B cell (primary cell): ENCODE data around the gene HPRT1. TPM values are rescaled to one million over a fixed set of nuclear protein-coding genes. Genes with fewer than 3 reads are reported as not detected.

ENCODE experiments used
- ATAC-seq: fragments of 200-7000 bp; cut with Tn5 transposase; one replicate; pipeline ENCODE4 v1.10.0; 2021; ENCODE audit warnings: low read depth, mild to moderate bottlenecking, moderate number of reproducible peaks, moderate library complexity
- CTCF ChIA-PET: fragments of 350-600 bp; sonication (Branson Sonifier 250); formaldehyde crosslinking; loops from one replicate; lab custom pipeline; 2021; ENCODE audit warnings: antibody characterized with exemption, inconsistent platforms; lab: Charles Lee
- POLR2A ChIA-PET: fragments of 350-600 bp; sonication (Branson Sonifier 250); formaldehyde crosslinking; loops from one replicate; lab custom pipeline; 2021; ENCODE audit warnings: antibody characterized with exemption; lab: Charles Lee
- DNase-seq: peaks from one replicate; pipeline ENCODE4 v3.0.0; 2013
- H2AFZ ChIP-seq: 2 replicates; pipeline ENCODE4 v1.6.1; 2012; ENCODE audit warnings: mild to moderate bottlenecking, low read depth, low read length; ENCODE audit not compliant: insufficient read depth, poor library complexity, severe bottlenecking
- H3K27ac ChIP-seq, 2 donors: 1 replicate in 1 of 2; 2 replicates in 1 of 2; pipeline ENCODE4 v1.5.1; 2012 to 2013; ENCODE audit warnings: low read length in 2 of 2, mild to moderate bottlenecking in 2 of 2, moderate library complexity in 1 of 2
- H3K27me3 ChIP-seq, 4 experiments: fragments of 200-600 bp in 1 of 4; sonication (generic) in 1 of 4; replicated peaks in 1 of 4; 1 replicate in 2 of 4; 2 replicates in 2 of 4; pipeline versions ENCODE4 v1.6.1 to v1.7.0; 2013 to 2016; ENCODE audit warnings: low read length in 3 of 4, mild to moderate bottlenecking in 2 of 4, mixed read lengths in 1 of 4, moderate library complexity in 1 of 4; ENCODE audit not compliant: insufficient read depth in 4 of 4, control insufficient read depth in 3 of 4; ENCODE audit errors: control extremely low read depth in 1 of 4
- H3K36me3 ChIP-seq, 2 experiments: replicated peaks in 1 of 2; 1 replicate in 1 of 2; 2 replicates in 1 of 2; pipeline versions ENCODE4 v1.6.1 to v1.7.1; 2013; ENCODE audit warnings: low read length in 1 of 2; ENCODE audit not compliant: insufficient read depth in 2 of 2, control insufficient read depth in 1 of 2; ENCODE audit errors: control extremely low read depth in 1 of 2, extremely low read depth in 1 of 2
- H3K4me1 ChIP-seq, 2 donors: fragments of 200-600 bp in 1 of 2; sonication (generic) in 1 of 2; 1 replicate in 1 of 2; 2 replicates in 1 of 2; pipeline versions ENCODE4 v1.5.1 to v1.6.1; 2013 to 2017; ENCODE audit warnings: low read length in 2 of 2; ENCODE audit not compliant: control insufficient read depth in 2 of 2, insufficient read depth in 2 of 2
- H3K4me2 ChIP-seq: replicated peaks from 2 replicates; pipeline ENCODE3; 2012; ENCODE audit warnings: mild to moderate bottlenecking, low read depth, low read length; ENCODE audit not compliant: poor library complexity, severe bottlenecking
- H3K4me3 ChIP-seq, 5 experiments: fragments of 200-600 bp in 1 of 5; sonication (generic) in 1 of 5; 1 replicate in 3 of 5; 2 replicates in 2 of 5; pipeline versions ENCODE4 v1.5.1 to v1.7.0; 2011 to 2016; ENCODE audit warnings: low read length in 4 of 5, mild to moderate bottlenecking in 4 of 5, low read depth in 2 of 5, control low read depth in 1 of 5, moderate library complexity in 1 of 5; ENCODE audit not compliant: insufficient read depth in 1 of 5; ENCODE audit errors: control extremely low read depth in 1 of 5, extremely low read depth in 1 of 5
- H3K79me2 ChIP-seq: fragments of 200-600 bp; sonication (generic); one replicate; pipeline ENCODE4 v1.6.0; 2016; ENCODE audit warnings: low read length; ENCODE audit not compliant: control insufficient read depth, insufficient read depth
- H3K9ac ChIP-seq: fragments of 200-600 bp; sonication (generic); 2 replicates; pipeline ENCODE4 v1.6.1; 2017; ENCODE audit warnings: mild to moderate bottlenecking, low read length, moderate library complexity
- H3K9me3 ChIP-seq, 3 donors: one replicate each; pipeline versions ENCODE4 v1.6.1 to v1.7.1; 2013; ENCODE audit warnings: low read length in 2 of 3; ENCODE audit not compliant: control insufficient read depth in 2 of 3, insufficient read depth in 1 of 3; ENCODE audit errors: control extremely low read depth in 1 of 3
- H4K20me1 ChIP-seq: 2 replicates; pipeline ENCODE4 v1.6.0; 2012; ENCODE audit warnings: mild to moderate bottlenecking, low read length; ENCODE audit not compliant: insufficient read depth, control insufficient read depth, poor library complexity, severe bottlenecking
- H3K27ac Mint-ChIP-seq: one replicate; pipeline ENCODE4 v1.8.0; 2021; ENCODE audit warnings: mixed read lengths
- H3K27me3 Mint-ChIP-seq: one replicate; pipeline ENCODE4 v1.8.0; 2021; ENCODE audit warnings: mixed read lengths
- H3K4me1 Mint-ChIP-seq: one replicate; pipeline ENCODE4 v1.8.0; 2021; ENCODE audit warnings: mixed read lengths
- H3K4me3 Mint-ChIP-seq: one replicate; pipeline ENCODE4 v1.8.0; 2021; ENCODE audit warnings: mixed read lengths
- H3K9me3 Mint-ChIP-seq: one replicate; pipeline ENCODE4 v1.8.0; 2022; ENCODE audit warnings: mixed read lengths; ENCODE audit not compliant: insufficient read depth
- EZH2 ChIP-seq: IDR thresholded peaks from 2 replicates; pipeline ENCODE4 v1.6.1; 2012; ENCODE audit warnings: borderline replicate concordance, low read depth, mild to moderate bottlenecking, moderate library complexity, low read length; ENCODE audit not compliant: insufficient read depth, poor library complexity, severe bottlenecking
- WGBS: methylation state at CpG from one replicate; pipeline ENCODE4 v1.1.5; 2013; ENCODE audit warnings: missing lambda C conversion rate; ENCODE audit not compliant: insufficient coverage; 5-methylcytosine and 5-hydroxymethylcytosine counted together
- intact Hi-C: fragments of 100-400 bp; cut with micrococcal nuclease; formaldehyde crosslinking; loops from one replicate; pipeline ENCODE4 v1.10.0; 2022
- polyA plus RNA-seq: library from polyadenylated mRNA; depleted of rRNA; stranded (reverse); fragments of >200 nt; gene quantifications from 2 replicates; pipeline ENCODE4 v1.2.3, GENCODE V29; 2012
- total RNA-seq, 2 donors: library from RNA; stranded (reverse); fragments of 120-200 nt in 1 of 2; gene quantifications; 1 replicate in 1 of 2; 2 replicates in 1 of 2; pipeline versions ENCODE4 v1.2.3 to v1.2.4, GENCODE V29; 2013 to 2022
- TF ChIP-seq, protein P1 (sequence below): fragments of 200-600 bp; IDR thresholded peaks from one replicate; pipeline ENCODE4 v1.8.0; 2022; ENCODE audit warnings: antibody characterized with exemption, mild to moderate bottlenecking

Gene HPRT1
- total and polyA plus RNA-seq, 2 donors (not counting 1 experiment from before 2014, with no cell fraction given): 6.6 to 19.5 TPM

DNA sequence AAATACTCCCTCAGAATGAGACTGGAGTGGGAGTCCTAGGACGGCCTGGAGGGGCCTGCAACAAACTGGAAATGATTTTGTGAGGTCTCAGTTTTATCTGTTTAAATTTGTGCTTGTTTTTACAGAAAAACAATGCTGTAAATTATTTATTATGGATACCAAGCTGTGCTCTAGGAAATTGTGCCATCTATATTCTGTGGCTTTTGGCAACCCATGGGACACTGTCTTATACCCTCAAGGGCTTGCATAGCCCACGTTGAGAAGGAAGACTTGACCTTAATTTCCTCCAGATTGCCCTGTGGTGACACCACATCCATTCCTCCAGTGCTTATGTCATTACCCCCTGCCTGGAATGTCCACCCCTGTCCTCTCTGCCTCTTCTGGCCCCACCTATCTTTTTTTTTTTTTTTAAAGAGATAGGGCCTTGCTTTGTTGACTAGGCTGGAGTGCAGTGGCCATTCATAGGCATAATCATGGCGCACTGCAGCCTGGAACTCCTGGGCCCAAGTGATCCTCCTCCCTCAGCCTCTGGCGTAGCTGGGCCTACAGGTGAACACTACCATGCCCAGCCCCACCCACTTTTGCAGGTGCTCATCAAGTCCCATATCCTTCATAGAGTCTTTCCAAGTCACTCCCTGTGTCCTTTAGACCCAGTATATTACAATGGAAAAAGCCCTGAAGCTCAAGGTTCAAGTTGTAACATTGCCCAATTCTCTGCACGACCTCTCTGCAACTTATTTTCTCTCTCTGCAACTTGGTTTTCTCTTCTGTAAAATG lies 77.4 kb downstream of the HPRT1 start:
- no peaks in the 10 kb centered on the region for H3K4me1 ChIP-seq
- 62% methylated on average over 3 of the region's 5 CpGs for WGBS

DNA sequence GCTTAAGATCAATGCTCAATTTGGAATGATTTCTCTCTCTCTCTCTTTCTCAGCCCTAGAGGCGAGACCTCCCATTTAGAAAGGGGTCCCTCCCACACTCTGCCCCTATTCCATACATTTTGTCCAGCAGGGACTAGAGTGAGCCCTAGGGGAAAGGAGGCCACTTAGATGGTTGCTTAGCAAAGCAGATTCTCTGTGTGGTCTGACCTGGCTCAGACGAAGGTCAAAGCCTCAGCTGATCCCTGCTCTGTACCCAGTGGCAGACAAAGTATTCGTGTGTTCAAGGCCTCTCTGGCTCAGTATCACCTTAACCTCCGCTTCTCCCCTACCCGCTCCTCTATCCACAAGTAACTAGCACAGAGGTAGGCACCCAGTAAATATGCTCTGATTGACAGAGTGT lies 78.4 kb downstream of the HPRT1 start:
- TF ChIP-seq, protein P1, sequence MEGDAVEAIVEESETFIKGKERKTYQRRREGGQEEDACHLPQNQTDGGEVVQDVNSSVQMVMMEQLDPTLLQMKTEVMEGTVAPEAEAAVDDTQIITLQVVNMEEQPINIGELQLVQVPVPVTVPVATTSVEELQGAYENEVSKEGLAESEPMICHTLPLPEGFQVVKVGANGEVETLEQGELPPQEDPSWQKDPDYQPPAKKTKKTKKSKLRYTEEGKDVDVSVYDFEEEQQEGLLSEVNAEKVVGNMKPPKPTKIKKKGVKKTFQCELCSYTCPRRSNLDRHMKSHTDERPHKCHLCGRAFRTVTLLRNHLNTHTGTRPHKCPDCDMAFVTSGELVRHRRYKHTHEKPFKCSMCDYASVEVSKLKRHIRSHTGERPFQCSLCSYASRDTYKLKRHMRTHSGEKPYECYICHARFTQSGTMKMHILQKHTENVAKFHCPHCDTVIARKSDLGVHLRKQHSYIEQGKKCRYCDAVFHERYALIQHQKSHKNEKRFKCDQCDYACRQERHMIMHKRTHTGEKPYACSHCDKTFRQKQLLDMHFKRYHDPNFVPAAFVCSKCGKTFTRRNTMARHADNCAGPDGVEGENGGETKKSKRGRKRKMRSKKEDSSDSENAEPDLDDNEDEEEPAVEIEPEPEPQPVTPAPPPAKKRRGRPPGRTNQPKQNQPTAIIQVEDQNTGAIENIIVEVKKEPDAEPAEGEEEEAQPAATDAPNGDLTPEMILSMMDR: no peak
- H3K4me2 ChIP-seq: no peak overlapping the region
- POLR2A ChIA-PET: no interaction called here

More for the DNA sequence above, 77.4 kb downstream of the HPRT1 start:
- no peaks in the 10 kb centered on the region for H4K20me1 ChIP-seq
- no peak for TF ChIP-seq EZH2
- TF ChIP-seq, protein P1: no peak
- H3K9me3 ChIP-seq: no peaks in the 10 kb centered on the region
- no peak overlapping the region for H3K27ac Mint-ChIP-seq
- intact Hi-C loops: no loop called here
- ATAC-seq (no peak), DNase-seq (no peak)
- no peak overlapping the region for H3K27ac ChIP-seq
- no peak overlapping the region for H3K4me3 ChIP-seq
- no peak overlapping the region for H3K4me3 Mint-ChIP-seq
- ChIA-PET CTCF (no interaction called here), POLR2A (no interaction called here)
- H3K9ac ChIP-seq: no peak overlapping the region
- H3K27me3 Mint-ChIP-seq: peaks cover 4% of the 10 kb centered on the region
- H3K27me3 ChIP-seq: no peaks in the 10 kb centered on the region
- H2AFZ ChIP-seq: no peak overlapping the region
- no peaks in the 10 kb centered on the region for H3K9me3 Mint-ChIP-seq
- no peak overlapping the region for H3K4me2 ChIP-seq
- no peaks in the 10 kb centered on the region for H3K36me3 ChIP-seq
- H3K4me1 Mint-ChIP-seq: no peaks in the 10 kb centered on the region
- H3K79me2 ChIP-seq: no peaks in the 10 kb centered on the region

More for the DNA sequence above, 78.4 kb downstream of the HPRT1 start:
- Histone ChIP-seq H2AFZ (no peak overlapping the region), H3K27me3 (peaks cover 0 to under 1% (median under 1%) of the 10 kb centered on the region in 4 experiments), H3K27ac (no peak overlapping the region), H4K20me1 (no peaks in the 10 kb centered on the region), H3K36me3 (no peaks in the 10 kb centered on the region), H3K9me3 (no peaks in the 10 kb centered on the region), H3K9ac (no peak overlapping the region), H3K4me3 (no peak overlapping the region), H3K79me2 (no peaks in the 10 kb centered on the region), H3K4me1 (no peaks in the 10 kb centered on the region)
- no peak overlapping the region for H3K27ac Mint-ChIP-seq
- intact Hi-C loops: no loop called here
- WGBS: no CpG with 5 or more reads among the region's 5 CpGs
- H3K4me1 Mint-ChIP-seq: peaks cover 2% of the 10 kb centered on the region
- H3K4me3 Mint-ChIP-seq: no peak overlapping the region
- no peaks in the 10 kb centered on the region for H3K9me3 Mint-ChIP-seq
- ATAC-seq (no peak), DNase-seq (no peak)
- H3K27me3 Mint-ChIP-seq: peaks cover 4% of the 10 kb centered on the region
- CTCF ChIA-PET: no interaction called here
